ENCODE results near the gene CISH. TPM values are rescaled to one million over a fixed set of nuclear protein-coding genes. Genes with fewer than 3 reads are reported as not detected.

CISH gene
- total and polyA plus RNA-seq, 12 donors = 5.4 to 131 (median 23.1) TPM

GRCh38 chr3:50572801-50573371 is 38.7 kb downstream of the CISH start:
- 85 to 87% methylated on average over 4 of the region's 4 CpGs for WGBS, 2 donors
- H3K27ac ChIP-seq = peak overlapping the region in 9 of 10 donors; percentile 7 to 73 (median 42)
- H3K36me3 ChIP-seq = peaks cover 0 to 55% (median 0%) of the 10 kb centered on the region in 9 donors
- intact Hi-C loops (cut with DNase I) = loop anchor here (1.0 to 10.0 kb wide), 8 partner anchors 39 to 812 kb away; partner anchors contain the start of genes MANF (in 2 of the 10) and DOCK3 (in 1 of the 10)
- H3K9me3 ChIP-seq = no peaks in the 10 kb centered on the region
- ATAC-seq (no peak), DNase-seq (no peak)
- no peaks in the 10 kb centered on the region for H3K27me3 ChIP-seq
- H3K4me1 ChIP-seq = peaks cover 9 to 63% (median 34%) of the 10 kb centered on the region in 9 donors
- H3K4me3 ChIP-seq = no peak overlapping the region
- TF ChIP-seq CTCF (IDR thresholded peaks at IDR 0.05) = no peak

GRCh38 chr3:50572158-50572557 is 39.4 kb downstream of the CISH start:
- intact Hi-C loops (cut with DNase I) = loop anchor here (1.0 to 10.0 kb wide), 8 partner anchors 40 to 813 kb away; partner anchors contain the start of genes MANF (in 2 of the 10) and DOCK3 (in 1 of the 10)
- Histone ChIP-seq H3K4me3 (no peak overlapping the region), H3K4me1 (peaks cover 9 to 69% (median 36%) of the 10 kb centered on the region in 9 donors), H3K9me3 (no peaks in the 10 kb centered on the region), H3K36me3 (peaks cover 0 to 48% (median 0%) of the 10 kb centered on the region in 9 donors), H3K27ac (peak overlapping the region in 9 of 10 donors; percentile 7 to 73 (median 42)), H3K27me3 (no peaks in the 10 kb centered on the region)
- 11 to 23% methylated on average over 1 of the region's 1 CpG for WGBS, 2 donors
- peak; percentile 79 to 97 (median 93) for TF ChIP-seq CTCF (IDR thresholded peaks at IDR 0.05)
- ATAC-seq (peak; percentile 6 to 46 (median 32)), DNase-seq (peak; percentile 72 to 74)

- intact Hi-C loops (cut with DNase I) = loop anchor here in 3 of 10 donors (5.0 to 10.0 kb wide), 3 partner anchors 103 to 813 kb away; partner anchors contain the start of genes MANF (in 2 of the 3) and DOCK3 (in 1 of the 3)
- peaks cover 11 to 73% (median 43%) of the 10 kb centered on the region in 9 donors for H3K4me1 ChIP-seq
- ATAC-seq = no peak
- peak overlapping the region in 2 of 10 donors; percentile 42 to 73 for H3K27ac ChIP-seq
- 86 to 89% methylated on average over 4 of the region's 4 CpGs for WGBS, 2 donors
- no peaks in the 10 kb centered on the region for H3K27me3 ChIP-seq
- H3K4me3 ChIP-seq = no peak overlapping the region
- no peaks in the 10 kb centered on the region for H3K9me3 ChIP-seq
- no peak for DNase-seq
- peaks cover 0 to 41% (median 0%) of the 10 kb centered on the region in 9 donors for H3K36me3 ChIP-seq
- no peak for TF ChIP-seq CTCF (IDR thresholded peaks at IDR 0.05)
Measured at GRCh38 chr3:50571486-50571885, 40.1 kb downstream of the CISH start.

GRCh38 chr3:50570508-50571279 is 40.9 kb downstream of the CISH start:
- DNase-seq (no peak), ATAC-seq (no peak)
- H3K4me1 ChIP-seq = peaks cover 11 to 77% (median 47%) of the 10 kb centered on the region in 9 donors
- 76 to 82% methylated on average over 5 of the region's 5 CpGs for WGBS, 2 donors
- intact Hi-C loops (cut with DNase I) = loop anchor here in 3 of 10 donors (5.0 to 10.0 kb wide), 3 partner anchors 104 to 814 kb away; partner anchors contain the start of genes MANF (in 2 of the 3) and DOCK3 (in 1 of the 3)
- H3K36me3 ChIP-seq = peaks cover 0 to 34% (median 0%) of the 10 kb centered on the region in 9 donors
- no peaks in the 10 kb centered on the region for H3K27me3 ChIP-seq
- peak overlapping the region in 5 of 10 donors; percentile 66 to 89 (median 73) for H3K4me3 ChIP-seq
- TF ChIP-seq CTCF (IDR thresholded peaks at IDR 0.05) = no peak
- no peaks in the 10 kb centered on the region for H3K9me3 ChIP-seq
- H3K27ac ChIP-seq = peak overlapping the region in 3 of 10 donors; percentile 93 to 95 (median 95)

Measured in heart right ventricle (tissue), 16 donors.